ENCODE results near the gene ZNF202.

The ZNF202 gene

GRCh38 chr11:123745764-123746451, 4.4 kb upstream of the ZNF202 start:
- H3K27ac ChIP-seq (ENCODE audit: low read length): no peak overlapping the region
- no peak overlapping the region for H3K9ac ChIP-seq (ENCODE audit: low read length)
- no peak overlapping the region for H3K4me2 ChIP-seq (ENCODE audit: low read depth, low read length)

GRCh38 chr11:123742724-123743120, 1.3 kb upstream of the ZNF202 start:
- H3K4me2 ChIP-seq (ENCODE audit: low read depth, low read length): no peak overlapping the region
- no peaks in the 10 kb centered on the region for H3K9me3 ChIP-seq (replicated peaks; ENCODE audit: insufficient read depth, low read length)
- no peaks in the 10 kb centered on the region for H3K9me2 ChIP-seq (replicated peaks; ENCODE audit: insufficient read depth, low read length)
- no peak overlapping the region for H3K4me3 ChIP-seq (ENCODE audit: low read length)
- no peak for DNase-seq
- H4K20me1 ChIP-seq (ENCODE audit: insufficient read depth, low read length): no peaks in the 10 kb centered on the region
- H3K27me3 ChIP-seq (replicated peaks; ENCODE audit: insufficient read depth, low read length): no peaks in the 10 kb centered on the region
- H3K36me3 ChIP-seq (replicated peaks; ENCODE audit: insufficient read depth, low read length): no peaks in the 10 kb centered on the region
- TF ChIP-seq EZH2phosphoT487 (IDR thresholded peaks at IDR 0.05; ENCODE audit: low read length) (no peak), EZH2 (optimal IDR thresholded peaks at IDR 0.05; ENCODE audit: low read depth, low read length) (no peak)
- TF ChIP-seq, protein P1, sequence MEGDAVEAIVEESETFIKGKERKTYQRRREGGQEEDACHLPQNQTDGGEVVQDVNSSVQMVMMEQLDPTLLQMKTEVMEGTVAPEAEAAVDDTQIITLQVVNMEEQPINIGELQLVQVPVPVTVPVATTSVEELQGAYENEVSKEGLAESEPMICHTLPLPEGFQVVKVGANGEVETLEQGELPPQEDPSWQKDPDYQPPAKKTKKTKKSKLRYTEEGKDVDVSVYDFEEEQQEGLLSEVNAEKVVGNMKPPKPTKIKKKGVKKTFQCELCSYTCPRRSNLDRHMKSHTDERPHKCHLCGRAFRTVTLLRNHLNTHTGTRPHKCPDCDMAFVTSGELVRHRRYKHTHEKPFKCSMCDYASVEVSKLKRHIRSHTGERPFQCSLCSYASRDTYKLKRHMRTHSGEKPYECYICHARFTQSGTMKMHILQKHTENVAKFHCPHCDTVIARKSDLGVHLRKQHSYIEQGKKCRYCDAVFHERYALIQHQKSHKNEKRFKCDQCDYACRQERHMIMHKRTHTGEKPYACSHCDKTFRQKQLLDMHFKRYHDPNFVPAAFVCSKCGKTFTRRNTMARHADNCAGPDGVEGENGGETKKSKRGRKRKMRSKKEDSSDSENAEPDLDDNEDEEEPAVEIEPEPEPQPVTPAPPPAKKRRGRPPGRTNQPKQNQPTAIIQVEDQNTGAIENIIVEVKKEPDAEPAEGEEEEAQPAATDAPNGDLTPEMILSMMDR (IDR thresholded peaks at IDR 0.05; ENCODE audit: low read length): no peak
- H2AFZ ChIP-seq (ENCODE audit: low read length): 0 out of 2 replicates have a peak overlapping the region, but pooled peaks have one; percentile 99
- H3K79me2 ChIP-seq (ENCODE audit: low read length): peaks cover 39% of the 10 kb centered on the region
- no peak overlapping the region for H3K9ac ChIP-seq (ENCODE audit: low read length)
- H3F3A ChIP-seq (ENCODE audit: insufficient read depth, low read length): no peaks in the 10 kb centered on the region
- H3K27ac ChIP-seq (ENCODE audit: low read length): no peak overlapping the region
- H3K4me1 ChIP-seq (ENCODE audit: low read length): peaks cover 13% of the 10 kb centered on the region

More at GRCh38 chr11:123745764-123746451, 4.4 kb upstream of the ZNF202 start:
- H3K79me2 ChIP-seq (ENCODE audit: low read length): peaks cover 8% of the 10 kb centered on the region
- H3K4me3 ChIP-seq (ENCODE audit: low read length): no peak overlapping the region
- no peaks in the 10 kb centered on the region for H3K9me3 ChIP-seq (replicated peaks; ENCODE audit: insufficient read depth, low read length)
- no peak overlapping the region for H2AFZ ChIP-seq (ENCODE audit: low read length)
- H3F3A ChIP-seq (ENCODE audit: insufficient read depth, low read length): no peaks in the 10 kb centered on the region
- peaks cover 6% of the 10 kb centered on the region; the same call in 1 of the 2 replicates for H3K4me1 ChIP-seq (ENCODE audit: low read length)
- no peaks in the 10 kb centered on the region for H4K20me1 ChIP-seq (ENCODE audit: insufficient read depth, low read length)
- H3K27me3 ChIP-seq (replicated peaks; ENCODE audit: insufficient read depth, low read length): no peaks in the 10 kb centered on the region
- TF ChIP-seq, protein P1 (IDR thresholded peaks at IDR 0.05; ENCODE audit: low read length): no peak
- TF ChIP-seq EZH2 (optimal IDR thresholded peaks at IDR 0.05; ENCODE audit: low read depth, low read length) (no peak), EZH2phosphoT487 (IDR thresholded peaks at IDR 0.05; ENCODE audit: low read length) (no peak)
- DNase-seq: no peak
- H3K9me2 ChIP-seq (replicated peaks; ENCODE audit: insufficient read depth, low read length): no peaks in the 10 kb centered on the region
- H3K36me3 ChIP-seq (replicated peaks; ENCODE audit: insufficient read depth, low read length): no peaks in the 10 kb centered on the region

DNA sequence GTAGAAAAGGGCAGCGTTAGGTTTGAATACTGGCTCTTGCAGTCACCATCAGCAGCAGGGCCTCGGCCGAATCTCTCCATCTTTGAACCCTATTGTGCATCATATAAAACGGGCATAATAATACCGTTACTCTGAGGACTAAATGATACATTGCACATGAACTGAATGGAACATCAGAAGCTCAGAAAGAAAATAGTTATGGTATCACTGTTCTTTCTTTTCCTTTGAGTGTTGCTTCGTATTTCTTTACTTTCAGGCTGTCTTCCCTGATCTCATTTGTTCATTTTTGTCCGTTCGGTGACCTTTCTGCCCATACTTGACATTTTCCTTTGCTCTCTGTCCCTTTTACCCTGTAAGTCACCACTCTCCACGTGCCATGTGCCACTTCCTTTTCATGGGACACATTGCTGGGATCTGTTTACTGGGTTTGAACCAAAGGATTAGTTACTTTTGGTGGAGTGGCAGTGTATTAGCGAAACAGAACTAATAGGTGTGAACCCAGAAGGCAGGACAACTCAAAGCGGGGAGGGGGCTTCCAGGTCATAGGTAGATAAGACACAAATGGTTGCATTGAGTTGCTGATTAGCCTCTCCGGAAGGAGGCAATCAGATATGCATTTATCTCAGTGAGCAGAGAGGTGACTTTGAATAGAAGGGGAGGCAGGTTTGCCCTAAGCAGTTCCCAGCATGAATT, 717 bp upstream of the ZNF202 start:
- Histone ChIP-seq H3K4me2 (ENCODE audit: low read depth, low read length) (peak overlapping the region; percentile 79), H3K27ac (ENCODE audit: low read length) (no peak overlapping the region), H3K4me1 (ENCODE audit: low read length) (peaks cover 13% of the 10 kb centered on the region), H3K9me2 (replicated peaks; ENCODE audit: insufficient read depth, low read length) (no peaks in the 10 kb centered on the region), H3K4me3 (ENCODE audit: low read length) (peak overlapping the region; percentile 93), H3K27me3 (replicated peaks; ENCODE audit: insufficient read depth, low read length) (no peaks in the 10 kb centered on the region), H3K79me2 (ENCODE audit: low read length) (peaks cover 44% of the 10 kb centered on the region), H4K20me1 (ENCODE audit: insufficient read depth, low read length) (no peaks in the 10 kb centered on the region), H3F3A (ENCODE audit: insufficient read depth, low read length) (no peaks in the 10 kb centered on the region), H2AFZ (ENCODE audit: low read length) (peak overlapping the region; percentile 99), H3K9me3 (replicated peaks; ENCODE audit: insufficient read depth, low read length) (no peaks in the 10 kb centered on the region), H3K36me3 (replicated peaks; ENCODE audit: insufficient read depth, low read length) (no peaks in the 10 kb centered on the region), H3K9ac (ENCODE audit: low read length) (peak overlapping the region; percentile 86; the same call in 1 of the 2 replicates)
- TF ChIP-seq, protein P1 (IDR thresholded peaks at IDR 0.05; ENCODE audit: low read length): no peak
- TF ChIP-seq EZH2 (optimal IDR thresholded peaks at IDR 0.05; ENCODE audit: low read depth, low read length): no peak
- no peak for TF ChIP-seq EZH2phosphoT487 (IDR thresholded peaks at IDR 0.05; ENCODE audit: low read length)
- DNase-seq: peak; percentile 15

Measured in MM.1S (cell line).